ENCODE measurements around the gene TMEM63A.

- TF ChIP-seq, protein P1, sequence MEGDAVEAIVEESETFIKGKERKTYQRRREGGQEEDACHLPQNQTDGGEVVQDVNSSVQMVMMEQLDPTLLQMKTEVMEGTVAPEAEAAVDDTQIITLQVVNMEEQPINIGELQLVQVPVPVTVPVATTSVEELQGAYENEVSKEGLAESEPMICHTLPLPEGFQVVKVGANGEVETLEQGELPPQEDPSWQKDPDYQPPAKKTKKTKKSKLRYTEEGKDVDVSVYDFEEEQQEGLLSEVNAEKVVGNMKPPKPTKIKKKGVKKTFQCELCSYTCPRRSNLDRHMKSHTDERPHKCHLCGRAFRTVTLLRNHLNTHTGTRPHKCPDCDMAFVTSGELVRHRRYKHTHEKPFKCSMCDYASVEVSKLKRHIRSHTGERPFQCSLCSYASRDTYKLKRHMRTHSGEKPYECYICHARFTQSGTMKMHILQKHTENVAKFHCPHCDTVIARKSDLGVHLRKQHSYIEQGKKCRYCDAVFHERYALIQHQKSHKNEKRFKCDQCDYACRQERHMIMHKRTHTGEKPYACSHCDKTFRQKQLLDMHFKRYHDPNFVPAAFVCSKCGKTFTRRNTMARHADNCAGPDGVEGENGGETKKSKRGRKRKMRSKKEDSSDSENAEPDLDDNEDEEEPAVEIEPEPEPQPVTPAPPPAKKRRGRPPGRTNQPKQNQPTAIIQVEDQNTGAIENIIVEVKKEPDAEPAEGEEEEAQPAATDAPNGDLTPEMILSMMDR (IDR thresholded peaks at IDR 0.05): no peak
- TF ChIP-seq EZH2 (IDR thresholded peaks at IDR 0.05) (no peak), EZH2phosphoT487 (IDR thresholded peaks at IDR 0.05) (no peak)
Measured at GRCh38 chr1:225878282-225878681, 3.9 kb downstream of the TMEM63A start.
